ENCODE data around the gene ZNF74. TPM values are rescaled to one million over a fixed set of nuclear protein-coding genes. Genes with fewer than 3 reads are reported as not detected.

The ZNF74 gene
- total and polyA plus RNA-seq, 4 donors: 4.1 to 17.6 (median 8.6) TPM

DNA sequence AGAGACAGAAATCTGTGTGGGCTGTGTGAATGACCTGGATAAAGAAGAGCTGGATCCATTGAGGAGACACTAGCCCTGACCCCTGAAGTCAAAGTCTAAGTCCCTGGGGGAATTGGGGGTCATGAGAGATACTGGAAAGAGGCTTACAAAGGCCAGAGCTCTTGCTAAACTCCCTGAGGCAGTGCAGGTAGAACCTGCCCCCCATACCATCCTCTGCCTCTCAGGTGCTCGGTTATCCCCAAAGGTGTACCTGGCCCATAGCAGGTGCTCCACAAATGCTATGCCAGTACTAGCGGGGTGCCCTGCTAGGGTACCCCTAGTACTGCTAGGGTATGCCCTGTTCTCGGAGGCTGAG lies 62.7 kb downstream of the ZNF74 start:
- H3K9me3 ChIP-seq (ENCODE audit: control insufficient read depth in 4 of 4, insufficient read depth in 3 of 4, low read length in 3 of 4): no peaks in the 10 kb centered on the region
- H3K27me3 ChIP-seq (ENCODE audit: control insufficient read depth in 3 of 3, insufficient read depth in 3 of 3, low read length in 2 of 3): no peaks in the 10 kb centered on the region
- TF ChIP-seq, protein P1, sequence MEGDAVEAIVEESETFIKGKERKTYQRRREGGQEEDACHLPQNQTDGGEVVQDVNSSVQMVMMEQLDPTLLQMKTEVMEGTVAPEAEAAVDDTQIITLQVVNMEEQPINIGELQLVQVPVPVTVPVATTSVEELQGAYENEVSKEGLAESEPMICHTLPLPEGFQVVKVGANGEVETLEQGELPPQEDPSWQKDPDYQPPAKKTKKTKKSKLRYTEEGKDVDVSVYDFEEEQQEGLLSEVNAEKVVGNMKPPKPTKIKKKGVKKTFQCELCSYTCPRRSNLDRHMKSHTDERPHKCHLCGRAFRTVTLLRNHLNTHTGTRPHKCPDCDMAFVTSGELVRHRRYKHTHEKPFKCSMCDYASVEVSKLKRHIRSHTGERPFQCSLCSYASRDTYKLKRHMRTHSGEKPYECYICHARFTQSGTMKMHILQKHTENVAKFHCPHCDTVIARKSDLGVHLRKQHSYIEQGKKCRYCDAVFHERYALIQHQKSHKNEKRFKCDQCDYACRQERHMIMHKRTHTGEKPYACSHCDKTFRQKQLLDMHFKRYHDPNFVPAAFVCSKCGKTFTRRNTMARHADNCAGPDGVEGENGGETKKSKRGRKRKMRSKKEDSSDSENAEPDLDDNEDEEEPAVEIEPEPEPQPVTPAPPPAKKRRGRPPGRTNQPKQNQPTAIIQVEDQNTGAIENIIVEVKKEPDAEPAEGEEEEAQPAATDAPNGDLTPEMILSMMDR (IDR thresholded peaks at IDR 0.05; ENCODE audit: control extremely low read depth, extremely low read depth): no peak
- no peak overlapping the region for H3K9ac ChIP-seq (ENCODE audit: insufficient read depth in 1 of 2, low read length in 2 of 2)
- H3K27ac ChIP-seq (ENCODE audit: low read depth in 1 of 2, low read length in 1 of 2): no peak overlapping the region
- peaks cover 0 to 15% (median 9%) of the 10 kb centered on the region in 4 donors for H3K36me3 ChIP-seq (ENCODE audit: control insufficient read depth in 4 of 4, insufficient read depth in 4 of 4, low read length in 4 of 4)
- ATAC-seq (ENCODE audit: insufficient read depth, low FRiP score) (no peak), DNase-seq (no peak)
- H3K4me3 ChIP-seq: no peak overlapping the region
- H3K4me1 ChIP-seq (ENCODE audit: control insufficient read depth in 5 of 5, insufficient read depth in 5 of 5, low read length in 5 of 5): no peaks in the 10 kb centered on the region
- WGBS, 2 donors: 98 to 100% methylated on average over 3 of the region's 3 CpGs

DNA sequence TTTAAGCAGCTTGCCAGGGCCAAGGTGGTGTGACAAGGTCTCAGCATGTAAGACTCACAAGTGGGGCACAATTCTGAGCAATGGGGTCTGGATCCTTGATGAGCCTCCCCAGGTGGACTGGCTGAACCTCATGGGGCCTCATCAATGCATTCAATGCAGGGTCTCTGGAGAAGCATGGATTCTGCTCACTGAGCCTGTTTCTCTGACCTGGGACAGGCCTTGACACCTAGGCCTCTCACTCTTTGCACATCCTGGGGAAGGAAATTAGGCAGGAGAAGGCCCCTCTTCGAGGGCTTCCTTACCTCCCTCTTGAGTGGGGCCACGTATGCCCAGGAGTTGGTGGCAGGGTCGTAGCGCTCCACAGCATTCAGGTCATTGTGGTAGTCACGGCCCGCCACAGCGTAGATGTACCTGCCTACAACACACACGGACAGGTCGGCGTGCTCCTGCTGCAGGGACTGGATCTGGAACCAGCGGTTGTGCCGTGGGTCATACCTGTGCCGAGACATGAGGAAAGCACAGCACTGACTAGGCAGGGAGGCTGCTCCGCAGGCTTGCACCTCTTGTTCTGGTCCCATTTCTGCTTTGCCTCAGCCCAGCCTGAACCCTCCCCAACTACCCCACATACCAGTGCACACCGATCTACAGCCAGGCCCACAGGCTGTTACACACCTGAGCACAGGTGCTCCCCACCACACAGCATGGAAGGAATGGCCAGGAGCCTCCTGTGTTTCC lies 63.7 kb downstream of the ZNF74 start:
- WGBS, 2 donors: 91 to 94% methylated on average over 15 of the region's 15 CpGs
- Histone ChIP-seq H3K36me3 (ENCODE audit: control insufficient read depth in 4 of 4, insufficient read depth in 4 of 4, low read length in 4 of 4) (peaks cover 0 to 13% (median 9%) of the 10 kb centered on the region in 4 donors), H3K9ac (ENCODE audit: insufficient read depth in 1 of 2, low read length in 2 of 2) (no peak overlapping the region), H3K4me3 (no peak overlapping the region), H3K4me1 (ENCODE audit: control insufficient read depth in 5 of 5, insufficient read depth in 5 of 5, low read length in 5 of 5) (no peaks in the 10 kb centered on the region), H3K27ac (ENCODE audit: low read depth in 1 of 2, low read length in 1 of 2) (no peak overlapping the region), H3K27me3 (ENCODE audit: control insufficient read depth in 3 of 3, insufficient read depth in 3 of 3, low read length in 2 of 3) (no peaks in the 10 kb centered on the region), H3K9me3 (ENCODE audit: control insufficient read depth in 4 of 4, insufficient read depth in 3 of 4, low read length in 3 of 4) (no peaks in the 10 kb centered on the region)
- TF ChIP-seq, protein P1 (IDR thresholded peaks at IDR 0.05; ENCODE audit: control extremely low read depth, extremely low read depth): no peak
- ATAC-seq (ENCODE audit: insufficient read depth, low FRiP score): no peak
- DNase-seq: no peak

Small RNAs within 50 kb of the gene (small RNA-seq; reads per million reads assigned to genes)
- not detected for gene RNU6-225P (ENCODE audit: low replicate concordance)

Other genes starting within 250 kb of the ZNF74 start
- 1 to 10 TPM; 1.6 to 4.0 TPM for gene CCDC188, start 243.1 kb upstream of the ZNF74 start, total RNA-seq
- gene CCDC188, start 243.1 kb upstream of the ZNF74 start, polyA plus RNA-seq: 1 to 10 TPM in 1 of 2 donors, under 1 TPM in 1; 0.63 to 1.1 TPM
- 1 to 10 TPM; 2.6 to 7.8 TPM for gene RTN4R, start 125.8 kb upstream of the ZNF74 start, total RNA-seq
- 1 to 10 TPM; 3.0 to 5.6 TPM for gene RTN4R, start 125.8 kb upstream of the ZNF74 start, polyA plus RNA-seq
- gene DGCR6L, start 74.1 kb upstream of the ZNF74 start, total RNA-seq: 10 to 100 TPM; 38.7 to 42.8 TPM
- 10 to 100 TPM; 42.3 to 86.0 TPM for gene DGCR6L, start 74.1 kb upstream of the ZNF74 start, polyA plus RNA-seq
- gene SCARF2, start 43.7 kb downstream of the ZNF74 start, total RNA-seq: 10 to 100 TPM; 13.1 to 32.9 TPM
- gene SCARF2, start 43.7 kb downstream of the ZNF74 start, polyA plus RNA-seq: 10 to 100 TPM in 1 of 2 donors, 1 to 10 TPM in 1; 4.7 to 19.6 TPM
- gene KLHL22, start 101.6 kb downstream of the ZNF74 start, total RNA-seq: 10 to 100 TPM; 20.8 to 28.3 TPM
- gene KLHL22, start 101.6 kb downstream of the ZNF74 start, polyA plus RNA-seq: 10 to 100 TPM; 12.1 to 16.9 TPM
- gene MED15, start 113.5 kb downstream of the ZNF74 start, total RNA-seq: 100 to 1,000 TPM in 1 of 2 donors, 10 to 100 TPM in 1; 68.3 to 123 TPM
- 10 to 100 TPM; 57.8 to 69.8 TPM for gene MED15, start 113.5 kb downstream of the ZNF74 start, polyA plus RNA-seq